Mucosa of gallbladder (tissue), 1 donor: ENCODE measurements around the gene ADGRG6. TPM values are rescaled to one million over a fixed set of nuclear protein-coding genes. Genes with fewer than 3 reads are reported as not detected.

ENCODE experiments used
- DNase-seq: peaks from one replicate; pipeline ENCODE4 v3.0.0-alpha.2; 2020; ENCODE audit warnings: low spot score
- total RNA-seq: library from RNA; stranded (reverse); gene quantifications from one replicate; pipeline ENCODE4 v1.2.1, GENCODE V29; 2021
- donor health status: DM: no; HTN: no; CAD: no.

The ADGRG6 gene
- total RNA-seq, 1 donor from 2014 or later: 13.9 TPM

GRCh38 chr6:142322066-142322465, 20.3 kb downstream of the ADGRG6 start:
- no peak for DNase-seq

GRCh38 chr6:142322504-142323198, 20.8 kb downstream of the ADGRG6 start:
- DNase-seq: no peak

DNA sequence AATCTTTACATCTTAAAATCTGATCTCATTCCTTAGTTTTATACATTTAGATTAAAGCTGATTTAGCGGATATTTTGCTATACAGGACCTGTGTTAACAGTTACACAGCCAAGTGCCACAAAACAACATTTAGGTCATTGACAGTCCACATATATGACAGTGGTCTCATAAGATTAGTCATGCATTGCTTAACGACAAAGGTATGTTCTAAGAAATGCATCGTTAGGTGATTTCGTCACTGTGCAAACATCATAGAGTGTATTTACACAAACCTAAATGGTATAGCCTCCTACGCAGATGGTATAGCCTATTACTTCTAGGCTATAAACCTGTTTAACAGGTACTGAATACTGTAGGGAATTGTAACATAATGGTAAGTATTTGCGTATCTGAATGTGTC, 21.6 kb downstream of the ADGRG6 start:
- no peak for DNase-seq

DNA sequence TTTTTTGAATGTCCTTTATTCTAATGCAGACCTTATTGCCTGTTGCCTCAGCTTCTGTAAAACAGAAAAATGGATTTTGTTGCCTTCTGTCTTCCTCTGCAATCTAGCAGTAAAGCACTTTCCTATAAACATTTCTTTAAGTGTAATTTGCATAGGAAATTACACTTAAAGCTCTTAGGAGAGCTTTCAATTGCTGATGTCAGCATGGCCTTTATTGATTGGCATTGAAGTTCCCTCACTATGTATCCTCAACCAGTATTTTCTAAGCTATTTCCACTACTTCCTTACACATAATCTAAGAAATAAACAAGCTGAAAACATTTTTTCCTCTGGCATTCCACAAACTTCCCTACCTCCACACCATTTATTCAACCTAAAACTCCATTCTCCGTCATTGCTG, 22.3 kb downstream of the ADGRG6 start:
- no peak for DNase-seq

DNA sequence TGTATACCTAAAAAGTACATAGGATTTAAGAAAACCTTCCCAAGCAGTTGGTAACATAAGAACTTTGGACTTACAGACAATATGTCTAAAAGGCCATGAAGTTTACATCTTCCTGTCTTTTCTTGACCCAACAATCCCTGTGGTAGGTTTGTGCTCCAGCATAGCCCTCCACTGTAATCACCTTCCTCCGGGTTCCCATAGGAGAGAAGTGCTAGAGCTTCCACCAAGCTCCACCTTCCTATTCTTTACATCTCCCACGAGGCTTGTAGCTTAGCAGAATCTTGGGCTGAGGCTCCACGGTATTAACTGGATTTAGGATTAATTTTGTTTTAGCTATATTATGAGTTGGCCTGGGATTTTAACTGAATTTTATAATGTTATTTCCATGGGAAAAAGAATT, 23.3 kb downstream of the ADGRG6 start:
- DNase-seq: no peak

DNA sequence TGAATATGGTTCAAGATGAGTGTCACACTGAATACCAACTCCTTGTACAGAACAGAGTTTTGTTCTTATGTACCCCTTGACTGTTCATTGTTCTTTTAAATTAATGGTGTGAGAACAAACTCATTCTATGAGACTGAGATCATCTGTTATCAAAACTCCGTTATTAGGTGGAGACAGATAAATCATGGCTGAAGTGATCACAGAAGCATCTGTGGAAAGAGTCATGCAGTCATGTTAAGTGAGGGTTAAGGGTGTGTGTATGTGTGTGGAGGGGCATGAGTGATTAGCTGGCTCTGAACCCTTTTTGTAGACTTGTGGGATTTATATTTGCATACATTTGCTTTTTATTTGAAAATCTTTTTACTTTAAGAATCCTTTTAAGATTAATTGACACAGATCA, 24.7 kb downstream of the ADGRG6 start:
- DNase-seq: no peak

GRCh38 chr6:142328070-142328469, 26.3 kb downstream of the ADGRG6 start:
- DNase-seq: no peak

GRCh38 chr6:142329486-142330113, 27.8 kb downstream of the ADGRG6 start:
- no peak for DNase-seq

DNA sequence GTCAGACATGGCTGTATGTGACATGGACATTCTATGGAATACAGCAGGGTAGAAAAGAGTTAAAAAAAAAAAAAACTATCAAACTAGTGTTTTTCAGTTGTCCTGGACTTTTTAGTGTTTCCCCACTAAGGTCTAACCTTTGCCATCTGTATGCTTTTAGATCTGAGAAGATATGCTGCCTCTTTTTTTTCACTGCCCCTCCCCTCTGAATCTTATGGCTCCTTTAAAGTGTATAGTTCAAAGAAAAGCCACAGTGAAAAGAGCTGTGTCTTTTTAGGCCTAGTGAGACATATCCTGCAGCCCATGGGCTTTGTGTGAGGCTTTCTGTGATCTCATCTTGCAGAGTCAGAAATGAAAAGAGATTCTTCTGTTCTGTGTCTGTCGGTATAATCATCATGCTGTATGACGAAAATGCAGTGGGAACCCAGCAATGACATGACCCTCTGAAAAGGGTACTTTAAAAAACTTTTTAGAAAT, 29.3 kb downstream of the ADGRG6 start:
- DNase-seq: no peak

- no peak for DNase-seq
These were observed 29.8 kb downstream of the ADGRG6 start for GRCh38 chr6:142331601-142332000.

DNA sequence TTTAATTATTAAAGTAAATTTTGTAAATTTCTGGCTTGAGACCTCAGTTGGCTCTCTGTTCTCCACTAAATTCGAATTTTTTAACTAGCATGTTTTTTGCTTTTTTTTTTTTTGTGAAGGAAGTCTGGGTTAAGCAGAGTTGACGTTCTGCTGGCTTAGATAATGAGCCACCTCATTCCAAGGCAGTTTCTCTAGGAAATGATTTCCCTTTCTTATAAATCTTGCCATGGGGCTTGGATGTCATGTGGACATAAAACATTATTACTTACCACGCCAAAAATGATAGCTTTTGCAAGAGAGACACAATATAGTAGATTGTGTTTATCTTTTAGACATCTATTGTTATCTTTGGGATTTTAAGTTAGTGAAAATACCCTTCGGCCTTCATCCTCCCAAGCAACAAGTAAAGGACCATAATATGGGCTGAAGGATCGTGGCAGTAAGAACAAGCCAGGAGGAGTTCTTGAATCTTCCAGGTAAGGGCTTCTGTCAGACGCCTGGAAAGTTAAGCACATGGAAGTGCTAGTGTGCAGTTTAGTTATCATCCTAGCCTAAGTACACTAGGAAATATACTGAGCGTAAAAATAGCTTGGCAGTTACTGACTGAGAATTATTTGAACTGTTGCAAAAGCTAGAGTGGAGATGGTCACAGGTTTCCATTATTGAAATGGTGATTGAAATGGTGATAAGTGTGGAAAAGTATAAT, 30.7 kb downstream of the ADGRG6 start:
- no peak for DNase-seq

- DNase-seq: no peak
These were observed 31.6 kb downstream of the ADGRG6 start for GRCh38 chr6:142333431-142333830.

DNA sequence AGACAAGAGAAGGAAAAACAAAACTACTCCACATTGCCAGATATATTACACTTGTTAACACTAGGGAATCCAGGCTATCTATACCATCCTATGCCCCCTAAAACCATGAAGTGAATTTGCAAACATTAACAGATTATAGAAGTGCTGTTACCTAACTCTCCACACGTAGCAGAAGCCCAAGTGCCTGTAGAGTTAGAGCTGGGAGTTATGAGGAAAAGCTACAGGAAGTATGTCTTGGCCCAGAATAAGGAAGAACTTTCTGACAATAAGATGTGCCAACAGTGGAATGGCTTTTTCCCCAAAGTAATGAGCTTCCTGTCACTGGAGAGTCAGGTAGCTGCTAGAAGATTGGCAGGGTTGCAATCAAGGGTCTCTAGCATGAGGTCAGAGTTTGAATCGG, 32.5 kb downstream of the ADGRG6 start:
- DNase-seq: no peak

DNA sequence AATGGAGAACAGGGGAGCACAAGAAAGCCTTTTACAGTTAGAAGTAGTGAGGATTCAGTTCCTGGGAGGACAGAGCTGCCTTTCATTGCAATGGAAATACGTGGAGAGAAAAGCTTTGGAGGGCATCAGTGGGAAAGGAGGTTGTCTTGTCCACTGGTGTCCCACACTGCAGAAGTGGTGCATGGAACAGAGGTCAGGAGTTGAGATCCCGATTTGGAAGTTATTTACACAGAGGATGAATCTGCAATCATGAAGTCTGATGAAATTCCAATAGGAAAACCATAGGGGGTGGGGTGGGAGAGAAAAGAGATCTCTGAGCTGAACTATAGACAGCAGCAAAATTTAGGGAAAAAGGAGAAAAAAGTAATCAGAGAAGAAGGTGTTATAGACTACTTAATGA, 33.6 kb downstream of the ADGRG6 start:
- DNase-seq: no peak

- no peak for DNase-seq
These were observed 34.4 kb downstream of the ADGRG6 start for GRCh38 chr6:142336183-142336582.

- DNase-seq: no peak
These were observed 35.0 kb downstream of the ADGRG6 start for GRCh38 chr6:142336787-142337186.

- no peak for DNase-seq
These were observed 37.3 kb downstream of the ADGRG6 start for GRCh38 chr6:142339113-142339512.

GRCh38 chr6:142339968-142340658, 38.3 kb downstream of the ADGRG6 start:
- DNase-seq: no peak

DNA sequence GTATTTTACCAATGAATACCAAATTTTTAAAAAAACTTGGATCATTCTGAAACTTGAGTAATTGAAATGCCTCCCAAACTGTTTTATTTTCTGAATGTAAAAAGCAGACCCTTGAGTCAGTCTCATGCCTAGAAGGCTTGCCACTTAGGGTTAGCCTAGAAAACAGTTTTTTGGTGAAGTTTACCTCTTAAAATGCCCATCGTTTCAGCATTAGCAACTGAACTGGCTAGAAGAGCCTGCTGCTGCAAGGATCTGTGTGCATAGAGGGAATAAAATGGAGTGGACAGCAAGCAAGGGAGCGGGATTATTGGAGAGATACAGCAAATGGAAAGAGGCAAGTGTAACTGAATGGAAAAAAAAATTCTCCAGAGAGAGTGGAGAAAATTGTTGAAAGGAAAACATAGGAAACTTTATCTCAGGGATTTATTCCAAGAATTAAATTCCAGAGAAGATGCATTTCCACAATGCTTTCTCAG, 40.1 kb downstream of the ADGRG6 start:
- DNase-seq: no peak

DNA sequence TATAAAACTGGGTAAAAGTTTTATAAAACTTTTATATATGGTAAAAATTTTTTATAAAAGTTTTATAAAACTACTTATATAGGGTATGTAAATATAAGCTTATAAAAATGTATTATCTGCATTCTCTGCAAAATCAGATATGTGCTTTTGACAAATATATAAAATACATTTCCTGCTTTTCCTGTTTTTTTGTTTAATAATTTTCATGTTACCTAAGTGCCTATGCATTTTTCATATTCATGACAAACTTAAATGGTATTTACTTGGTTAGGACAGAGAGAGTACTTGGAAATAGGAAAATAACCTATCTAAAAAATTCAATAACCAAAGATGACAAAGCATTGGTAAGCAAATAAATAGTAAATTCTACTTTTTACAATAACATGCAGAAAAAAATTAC, 41.2 kb downstream of the ADGRG6 start:
- DNase-seq: no peak

- DNase-seq: no peak
These were observed 42.1 kb downstream of the ADGRG6 start for GRCh38 chr6:142343938-142344337.

DNA sequence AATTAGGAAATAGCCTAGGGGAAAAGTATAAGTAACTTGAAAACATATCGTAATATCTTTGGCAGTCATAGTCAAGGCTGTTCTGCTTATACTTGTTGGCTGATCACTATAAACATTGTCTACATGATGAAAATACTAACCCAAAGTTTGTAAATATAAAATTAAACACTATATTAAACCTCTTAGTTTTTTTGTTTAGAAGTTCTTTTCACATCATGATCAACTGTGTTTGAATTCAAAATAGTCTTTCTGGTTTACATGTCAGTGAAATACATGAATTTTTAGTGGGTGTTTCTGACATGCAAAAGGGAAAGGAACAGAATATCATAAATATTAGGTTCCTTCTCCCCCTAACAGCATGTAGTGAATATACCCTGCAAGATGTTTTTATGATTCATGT, 43.5 kb downstream of the ADGRG6 start:
- DNase-seq: no peak
